ENCODE measurements around the gene LCN1. TPM values are rescaled to one million over a fixed set of nuclear protein-coding genes. Genes with fewer than 3 reads are reported as not detected.

Gene LCN1
- total RNA-seq, 2 donors from 2014 or later, result not detected

DNA sequence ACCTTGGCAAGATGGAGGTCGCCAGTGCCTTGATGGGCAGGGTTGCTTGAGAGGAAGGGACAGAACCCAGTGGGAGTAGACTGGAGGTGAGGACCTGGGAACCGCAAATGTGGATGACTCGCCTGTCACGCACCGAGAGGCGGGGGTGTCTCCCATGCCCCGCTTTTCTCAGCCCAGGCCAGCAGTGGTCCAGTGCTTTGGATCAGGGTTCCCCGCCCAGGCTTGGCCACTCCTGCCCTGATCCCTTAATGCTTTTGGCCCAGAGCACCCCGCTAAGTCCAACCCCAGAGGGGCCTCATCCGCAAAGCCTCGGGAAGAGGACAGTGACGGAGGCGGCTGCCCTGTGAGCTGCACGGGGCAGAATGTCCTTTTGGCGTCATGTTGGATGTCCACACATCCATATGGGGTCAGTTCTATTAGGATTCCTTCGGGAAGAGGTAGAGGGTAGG lies 18.3 kb upstream of the LCN1 start:
- H3K4me1 ChIP-seq (ENCODE audit: control insufficient read depth in 1 of 2, low read depth in 2 of 2), result peaks cover 3 to 23% of the 10 kb centered on the region in 2 donors
- H3K4me3 ChIP-seq, result no peak overlapping the region
- H3K9me3 ChIP-seq, result no peaks in the 10 kb centered on the region
- no peak for ATAC-seq (ENCODE audit: insufficient number of reproducible peaks, low FRiP score, low read depth)
- peaks cover 25% of the 10 kb centered on the region for H3K36me3 ChIP-seq
- no peaks in the 10 kb centered on the region for H3K27me3 ChIP-seq (replicated peaks; ENCODE audit: insufficient read depth)
- no peak overlapping the region for H3K27ac ChIP-seq
- no peak for TF ChIP-seq CTCF (IDR thresholded peaks at IDR 0.05)
- DNase-seq (ENCODE audit: low spot score), result no peak

- TF ChIP-seq CTCF (IDR thresholded peaks at IDR 0.05), result no peak
- peaks cover 25% of the 10 kb centered on the region for H3K36me3 ChIP-seq
- H3K4me3 ChIP-seq, result no peak overlapping the region
- ATAC-seq (ENCODE audit: insufficient number of reproducible peaks, low FRiP score, low read depth) (no peak), DNase-seq (ENCODE audit: low spot score) (no peak)
- H3K27me3 ChIP-seq (replicated peaks; ENCODE audit: insufficient read depth), result no peaks in the 10 kb centered on the region
- H3K27ac ChIP-seq, result no peak overlapping the region
- H3K9me3 ChIP-seq, result no peaks in the 10 kb centered on the region
- H3K4me1 ChIP-seq (ENCODE audit: control insufficient read depth in 1 of 2, low read depth in 2 of 2), result peaks cover 3 to 23% of the 10 kb centered on the region in 2 donors
Observed at GRCh38 chr9:135503371-135504261, 17.6 kb upstream of the LCN1 start.

- H3K4me1 ChIP-seq (ENCODE audit: control insufficient read depth in 1 of 2, low read depth in 2 of 2), result peaks cover 3 to 16% of the 10 kb centered on the region in 2 donors
- peak; percentile 53 for TF ChIP-seq CTCF (IDR thresholded peaks at IDR 0.05)
- no peak overlapping the region for H3K4me3 ChIP-seq
- peaks cover 25% of the 10 kb centered on the region for H3K36me3 ChIP-seq
- DNase-seq (ENCODE audit: low spot score), result no peak
- no peaks in the 10 kb centered on the region for H3K9me3 ChIP-seq
- no peaks in the 10 kb centered on the region for H3K27me3 ChIP-seq (replicated peaks; ENCODE audit: insufficient read depth)
- H3K27ac ChIP-seq, result no peak overlapping the region
- no peak for ATAC-seq (ENCODE audit: insufficient number of reproducible peaks, low FRiP score, low read depth)
Observed at GRCh38 chr9:135504262-135505243, 16.7 kb upstream of the LCN1 start.

- H3K36me3 ChIP-seq, result peaks cover 25% of the 10 kb centered on the region
- TF ChIP-seq CTCF (IDR thresholded peaks at IDR 0.05), result no peak
- H3K4me3 ChIP-seq, result no peak overlapping the region
- no peak for ATAC-seq (ENCODE audit: insufficient number of reproducible peaks, low FRiP score, low read depth)
- peaks cover 3 to 15% of the 10 kb centered on the region in 2 donors for H3K4me1 ChIP-seq (ENCODE audit: control insufficient read depth in 1 of 2, low read depth in 2 of 2)
- DNase-seq (ENCODE audit: low spot score), result no peak
- H3K9me3 ChIP-seq, result no peaks in the 10 kb centered on the region
- no peaks in the 10 kb centered on the region for H3K27me3 ChIP-seq (replicated peaks; ENCODE audit: insufficient read depth)
- no peak overlapping the region for H3K27ac ChIP-seq
Observed at GRCh38 chr9:135505406-135506187, 15.6 kb upstream of the LCN1 start.
